Upper lobe of left lung (tissue), 6 donors: ENCODE measurements around the gene LY6G6F. TPM values are rescaled to one million over a fixed set of nuclear protein-coding genes. Genes with fewer than 3 reads are reported as not detected.

ENCODE experiments used
- ATAC-seq, 2 donors: fragments of 200-7000 bp; cut with Tn5 transposase; one replicate each; pipeline ENCODE4 v1.9.1; 2022; ENCODE audit warnings: mild to moderate bottlenecking in 2 of 2, moderate library complexity in 2 of 2; ENCODE audit not compliant: low FRiP score in 2 of 2
- DNase-seq, 2 donors: peaks; one replicate each; pipeline ENCODE4 v3.0.0-alpha.2; 2019 to 2020
- H3K27ac ChIP-seq, 4 donors: fragments of 200-600 bp; sonication (generic); one replicate each; pipeline ENCODE4 v1.5.1; 2016 to 2019
- H3K27me3 ChIP-seq, 4 donors: fragments of 200-600 bp; sonication (generic); one replicate each; pipeline ENCODE4 v1.5.1; 2017 to 2019
- H3K36me3 ChIP-seq, 4 donors: fragments of 200-600 bp; sonication (generic); one replicate each; pipeline ENCODE4 v1.5.1; 2016 to 2019
- H3K4me1 ChIP-seq, 4 donors: fragments of 200-600 bp; sonication (generic); one replicate each; pipeline ENCODE4 v1.5.1; 2018 to 2019
- H3K4me3 ChIP-seq, 4 donors: fragments of 200-600 bp; sonication (generic); one replicate each; pipeline ENCODE4 v1.5.1; 2017 to 2019; ENCODE audit warnings: mild to moderate bottlenecking in 2 of 4, moderate library complexity in 1 of 4
- H3K9me3 ChIP-seq, 4 donors: fragments of 200-600 bp; sonication (generic); one replicate each; pipeline ENCODE4 v1.5.1; 2018 to 2019
- EP300 ChIP-seq, 4 donors: sonication (generic); formaldehyde crosslinking; IDR thresholded peaks; one replicate each; pipeline ENCODE4 v1.5.1; 2017; ENCODE audit warnings: antibody characterized with exemption in 4 of 4, control low read depth in 2 of 4
- POLR2A ChIP-seq, 4 donors: fragments of 450-650 bp; IDR thresholded peaks; one replicate each; pipeline ENCODE4 v1.5.1; 2016 to 2017; ENCODE audit warnings: antibody characterized with exemption in 4 of 4, mild to moderate bottlenecking in 2 of 4
- POLR2AphosphoS5 ChIP-seq, 2 donors: sonication (generic); formaldehyde crosslinking; IDR thresholded peaks; one replicate each; pipeline ENCODE4 v1.5.1; 2017; ENCODE audit warnings: antibody characterized with exemption in 2 of 2
- WGBS, 2 donors: methylation state at CpG; one replicate each; pipeline ENCODE4 v1.1.5; 2017 to 2018; 5-methylcytosine and 5-hydroxymethylcytosine counted together
- total RNA-seq, 6 donors: library from RNA; depleted of rRNA in 4 of 6; stranded (reverse); fragments of >200 nt in 4 of 6; gene quantifications; one replicate each; pipeline versions ENCODE4 v1.1.0 to v1.2.1, GENCODE V29; 2016 to 2021
- TF ChIP-seq, protein P1 (sequence below), 6 experiments: fragments of 450-650 bp in 4 of 6; fragments of 200-600 bp in 2 of 6; sonication (generic) in 2 of 6; IDR thresholded peaks; one replicate each; pipeline ENCODE4 v1.5.1; 2016 to 2019; ENCODE audit warnings: antibody characterized with exemption in 6 of 6
- donor health status: DM: no; HTN: no; CAD: no; lungs with moderate emphysema.
- donor health status: DM: no; HTN: yes; CAD: no; lungs with severe emphysema.

LY6G6F gene
- total RNA-seq, 6 donors from 2014 or later, result 0.63 to 9.4 (median 1.7) TPM

DNA sequence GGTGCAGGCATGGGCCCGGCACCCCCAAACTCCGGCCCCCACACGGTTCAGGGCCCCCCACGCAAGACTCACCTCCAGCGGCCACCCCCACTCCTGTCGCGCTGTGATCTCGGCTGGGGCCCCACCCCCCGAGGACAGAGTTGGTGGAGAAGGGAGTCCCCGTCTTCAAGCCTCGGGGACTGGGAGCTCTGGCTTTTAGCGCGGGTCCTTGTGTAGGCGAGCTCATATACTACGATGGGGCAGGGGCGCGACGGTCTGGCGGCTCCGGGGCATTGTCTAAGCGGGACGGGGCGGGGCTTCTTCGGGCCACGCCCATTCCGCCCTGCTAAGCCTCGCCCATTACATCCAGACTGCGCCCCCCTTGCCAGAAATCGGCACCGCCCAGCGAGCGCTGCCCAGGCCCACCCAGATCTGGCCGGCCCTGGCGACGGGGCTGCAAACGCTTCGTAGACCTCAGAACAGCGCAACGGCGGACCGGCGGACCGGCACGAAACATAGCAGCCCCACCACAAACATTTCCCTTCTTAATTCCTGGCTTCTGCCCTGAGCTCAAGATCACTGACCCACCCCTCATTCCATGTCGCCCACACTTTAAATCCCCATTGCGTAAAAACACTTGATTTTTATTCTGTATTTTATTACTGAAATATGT is 23.4 kb downstream of the LY6G6F start:
- Histone ChIP-seq H3K27me3 (no peaks in the 10 kb centered on the region), H3K9me3 (no peaks in the 10 kb centered on the region), H3K27ac (peak overlapping the region; percentile 87 to 99 (median 94)), H3K36me3 (peaks cover 20 to 64% (median 40%) of the 10 kb centered on the region in 4 donors), H3K4me3 (peak overlapping the region; percentile 76 to 87 (median 82)), H3K4me1 (peaks cover 49 to 90% (median 71%) of the 10 kb centered on the region in 4 donors)
- peak; percentile 93 to 97 for DNase-seq
- TF ChIP-seq POLR2AphosphoS5 (IDR thresholded peaks at IDR 0.05), result peak; percentile 70 to 78
- TF ChIP-seq EP300 (IDR thresholded peaks at IDR 0.05), result no peak
- TF ChIP-seq, protein P1, sequence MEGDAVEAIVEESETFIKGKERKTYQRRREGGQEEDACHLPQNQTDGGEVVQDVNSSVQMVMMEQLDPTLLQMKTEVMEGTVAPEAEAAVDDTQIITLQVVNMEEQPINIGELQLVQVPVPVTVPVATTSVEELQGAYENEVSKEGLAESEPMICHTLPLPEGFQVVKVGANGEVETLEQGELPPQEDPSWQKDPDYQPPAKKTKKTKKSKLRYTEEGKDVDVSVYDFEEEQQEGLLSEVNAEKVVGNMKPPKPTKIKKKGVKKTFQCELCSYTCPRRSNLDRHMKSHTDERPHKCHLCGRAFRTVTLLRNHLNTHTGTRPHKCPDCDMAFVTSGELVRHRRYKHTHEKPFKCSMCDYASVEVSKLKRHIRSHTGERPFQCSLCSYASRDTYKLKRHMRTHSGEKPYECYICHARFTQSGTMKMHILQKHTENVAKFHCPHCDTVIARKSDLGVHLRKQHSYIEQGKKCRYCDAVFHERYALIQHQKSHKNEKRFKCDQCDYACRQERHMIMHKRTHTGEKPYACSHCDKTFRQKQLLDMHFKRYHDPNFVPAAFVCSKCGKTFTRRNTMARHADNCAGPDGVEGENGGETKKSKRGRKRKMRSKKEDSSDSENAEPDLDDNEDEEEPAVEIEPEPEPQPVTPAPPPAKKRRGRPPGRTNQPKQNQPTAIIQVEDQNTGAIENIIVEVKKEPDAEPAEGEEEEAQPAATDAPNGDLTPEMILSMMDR (IDR thresholded peaks at IDR 0.05), result peak in 2 of 6 experiments; percentile 11 to 37
- peak in 3 of 4 donors; percentile 47 to 74 (median 71) for TF ChIP-seq POLR2A (IDR thresholded peaks at IDR 0.05)
- WGBS, 2 donors, result 5 to 7% methylated on average over 22 to 39 of the region's 46 CpGs
- peak; percentile 86 to 91 for ATAC-seq

DNA sequence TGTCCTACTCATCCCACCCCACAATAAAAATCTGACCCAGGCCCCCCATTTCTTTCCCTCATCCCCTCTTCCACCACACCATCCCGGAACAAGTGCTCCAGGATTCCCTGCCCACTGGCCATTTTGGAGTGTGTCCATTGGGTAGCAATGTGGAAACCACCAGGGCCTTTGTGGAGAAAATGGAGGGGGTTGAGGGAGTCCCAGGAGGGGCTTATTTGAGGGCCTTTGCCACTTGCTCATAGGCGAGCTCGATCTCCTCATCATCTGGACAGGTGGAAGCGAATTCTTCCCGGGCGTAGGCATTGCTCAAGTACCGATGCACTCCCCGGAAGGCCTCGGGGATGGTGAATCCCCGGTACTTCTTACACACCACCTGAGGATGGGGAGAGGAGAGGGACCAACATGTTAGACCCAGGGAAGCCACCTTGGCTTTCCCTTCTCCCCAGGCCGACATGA is 24.0 kb downstream of the LY6G6F start:
- DNase-seq (no peak), ATAC-seq (no peak)
- peak overlapping the region; percentile 87 to 99 (median 94) for H3K27ac ChIP-seq
- TF ChIP-seq, protein P1 (IDR thresholded peaks at IDR 0.05), result no peak
- H3K36me3 ChIP-seq, result peaks cover 20 to 64% (median 40%) of the 10 kb centered on the region in 4 donors
- H3K27me3 ChIP-seq, result no peaks in the 10 kb centered on the region
- no peaks in the 10 kb centered on the region for H3K9me3 ChIP-seq
- 87 to 90% methylated on average over 4 to 11 of the region's 11 CpGs for WGBS, 2 donors
- H3K4me1 ChIP-seq, result peaks cover 49 to 88% (median 71%) of the 10 kb centered on the region in 4 donors
- H3K4me3 ChIP-seq, result peak overlapping the region in 2 of 4 donors; percentile 76 to 80

- H3K4me3 ChIP-seq, result no peak overlapping the region
- H3K4me1 ChIP-seq, result peaks cover 45 to 79% (median 64%) of the 10 kb centered on the region in 4 donors
- peak overlapping the region in 2 of 4 donors; percentile 61 to 99 for H3K27ac ChIP-seq
- peaks cover 20 to 51% (median 39%) of the 10 kb centered on the region in 4 donors for H3K36me3 ChIP-seq
- H3K9me3 ChIP-seq, result no peaks in the 10 kb centered on the region
- 56 to 69% methylated on average over 3 of the region's 3 CpGs for WGBS, 2 donors
- ATAC-seq (no peak), DNase-seq (no peak)
- no peaks in the 10 kb centered on the region for H3K27me3 ChIP-seq
- no peak for TF ChIP-seq POLR2AphosphoS5 (IDR thresholded peaks at IDR 0.05)
- TF ChIP-seq EP300 (IDR thresholded peaks at IDR 0.05), result no peak
- no peak for TF ChIP-seq POLR2A (IDR thresholded peaks at IDR 0.05)
- TF ChIP-seq, protein P1 (IDR thresholded peaks at IDR 0.05), result no peak
Measured at GRCh38 chr6:31732029-31732428, 25.4 kb downstream of the LY6G6F start.

DNA sequence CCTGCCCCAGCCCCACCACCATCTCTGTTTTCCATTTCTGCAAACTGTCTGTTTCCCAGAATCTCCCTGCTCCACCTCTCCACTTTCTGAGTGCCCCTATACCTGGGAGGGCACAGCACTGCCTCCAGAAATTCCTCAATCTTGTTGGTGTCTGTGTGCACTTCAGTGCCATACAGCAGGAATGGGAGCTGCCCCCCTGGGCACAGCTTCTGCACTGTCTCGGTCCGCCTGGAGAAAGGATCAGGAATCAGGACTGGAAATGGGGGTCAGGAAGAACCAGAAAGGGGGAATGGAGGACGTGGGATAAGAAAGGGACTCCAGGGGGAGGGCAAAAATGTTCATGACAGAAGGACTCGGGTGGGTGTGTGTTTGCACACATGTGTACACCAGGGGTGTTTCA is 27.1 kb downstream of the LY6G6F start:
- no peaks in the 10 kb centered on the region for H3K27me3 ChIP-seq
- peaks cover 20 to 40% (median 38%) of the 10 kb centered on the region in 4 donors for H3K36me3 ChIP-seq
- H3K27ac ChIP-seq, result peak overlapping the region; percentile 90 to 99 (median 98)
- 69% methylated on average over 4 of the region's 4 CpGs for WGBS, 2 donors
- TF ChIP-seq EP300 (IDR thresholded peaks at IDR 0.05) (no peak), POLR2A (IDR thresholded peaks at IDR 0.05) (no peak), POLR2AphosphoS5 (IDR thresholded peaks at IDR 0.05) (no peak)
- TF ChIP-seq, protein P1 (IDR thresholded peaks at IDR 0.05), result no peak
- DNase-seq (no peak), ATAC-seq (no peak)
- peak overlapping the region in 2 of 4 donors; percentile 74 to 93 for H3K4me3 ChIP-seq
- peaks cover 52 to 80% (median 64%) of the 10 kb centered on the region in 4 donors for H3K4me1 ChIP-seq
- no peaks in the 10 kb centered on the region for H3K9me3 ChIP-seq
